Stimulated activated CD4-positive, alpha-beta T cell treated with anti-CD3 and anti-CD28 coated beads, TNF-alpha, amount 100 ng/mL, for 48 hours (primary cell): ENCODE results near the gene ADGRL1.
"Not testable (repeated sequence)": the region's sequence is repeated elsewhere in the genome, so short reads cannot be mapped to it uniquely, and the experiment has no call there.

Experiments
- DNase-seq, 3 donors: peaks; one replicate each; pipeline ENCODE4 v3.0.0-alpha.2; 2020; ENCODE audit warnings: low read depth in 3 of 3

The ADGRL1 gene

GRCh38 chr19:14161305-14161704 is 44.7 kb downstream of the ADGRL1 start:
- DNase-seq, result no peak

GRCh38 chr19:14160017-14160703 is 45.8 kb downstream of the ADGRL1 start:
- no peak for DNase-seq

- DNase-seq, result no peak
Measured at GRCh38 chr19:14159059-14159458, 46.9 kb downstream of the ADGRL1 start.

GRCh38 chr19:14158276-14159023 is 47.5 kb downstream of the ADGRL1 start:
- no peak for DNase-seq

- no peak for DNase-seq
Measured at GRCh38 chr19:14156971-14157717, 48.8 kb downstream of the ADGRL1 start.

GRCh38 chr19:14156122-14156521 is 49.8 kb downstream of the ADGRL1 start:
- DNase-seq, result no peak

- no peak for DNase-seq
Measured at GRCh38 chr19:14155371-14155770, 50.6 kb downstream of the ADGRL1 start.

- no peak for DNase-seq
Measured at GRCh38 chr19:14152713-14153112, 53.3 kb downstream of the ADGRL1 start.

GRCh38 chr19:14150770-14151661 is 55.0 kb downstream of the ADGRL1 start:
- no peak for DNase-seq

GRCh38 chr19:14150041-14150769 is 55.8 kb downstream of the ADGRL1 start:
- DNase-seq, result no peak

- no peak for DNase-seq
Measured at GRCh38 chr19:14149509-14149994, 56.4 kb downstream of the ADGRL1 start.

GRCh38 chr19:14148751-14149410 is 57.1 kb downstream of the ADGRL1 start:
- DNase-seq, result no peak

GRCh38 chr19:14147797-14148605 is 58.0 kb downstream of the ADGRL1 start:
- DNase-seq, result peak in 1 of 3 donors; percentile 44

- DNase-seq, result no peak
Measured at GRCh38 chr19:14146789-14147216, 59.2 kb downstream of the ADGRL1 start.

GRCh38 chr19:14146169-14146568 is 59.8 kb downstream of the ADGRL1 start:
- DNase-seq, result not testable (repeated sequence)

- no peak for DNase-seq
Measured at GRCh38 chr19:14145381-14145780, 60.6 kb downstream of the ADGRL1 start.

- no peak for DNase-seq
Measured at GRCh38 chr19:14142262-14143190, 63.4 kb downstream of the ADGRL1 start.

- no peak for DNase-seq
Measured at GRCh38 chr19:14141041-14141440, 64.9 kb downstream of the ADGRL1 start.
